ENCODE results near the gene PDLIM1. TPM values are rescaled to one million over a fixed set of nuclear protein-coding genes. Genes with fewer than 3 reads are reported as not detected.

PDLIM1 gene
- total and polyA plus RNA-seq, 10 of the 15 experiments (the other 5 are each of a cell fraction or from before 2014, with no cell fraction given), result 95.7 to 714 (median 309) TPM

DNA sequence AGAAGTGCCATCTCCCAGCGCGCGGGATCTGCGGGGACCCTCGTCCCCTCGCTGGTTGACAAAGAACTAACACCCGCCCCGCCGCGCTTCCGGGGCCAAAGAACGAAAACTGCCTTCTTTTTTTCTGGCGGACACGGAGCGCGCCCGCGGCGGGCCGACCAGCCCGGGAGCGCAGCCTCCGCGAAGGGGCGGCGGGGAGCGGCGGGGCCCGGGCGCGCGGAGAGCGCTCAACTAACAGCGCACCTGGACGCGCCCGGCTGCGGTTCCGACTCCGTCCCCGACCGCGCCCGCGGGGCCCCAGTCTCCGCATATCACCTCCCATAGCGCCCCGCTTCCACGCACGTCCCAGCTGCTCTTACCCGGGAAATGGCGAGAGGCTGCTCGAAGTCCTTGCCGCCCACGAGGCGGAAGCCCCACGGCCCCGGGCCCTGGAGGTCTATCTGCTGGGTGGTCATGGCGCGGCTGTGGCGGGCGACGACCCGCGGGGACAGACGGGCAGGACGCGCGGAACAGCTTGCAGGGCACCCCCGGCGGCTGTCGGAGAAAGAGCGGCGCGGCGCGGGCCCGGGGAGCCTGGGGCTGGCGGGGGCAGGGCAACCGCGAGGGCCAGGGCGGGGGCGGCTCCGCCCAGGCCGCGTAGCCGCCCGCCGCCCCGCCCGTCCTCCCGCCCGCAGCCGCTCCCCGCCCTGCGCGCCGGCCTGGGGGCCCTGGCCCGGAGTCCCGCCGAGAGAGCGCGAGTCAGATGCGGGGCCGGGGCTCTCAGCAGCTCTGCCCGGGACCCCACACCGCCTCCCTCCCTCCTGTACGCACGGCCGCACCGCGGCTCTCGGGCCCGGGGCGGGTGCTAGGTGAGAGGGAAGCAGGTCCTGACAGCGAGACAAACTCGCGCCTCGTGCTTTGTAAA is at the start of gene PDLIM1 (continued):
- TF ChIP-seq CHD2 (IDR thresholded peaks at IDR 0.05; ENCODE audit: borderline replicate concordance, low read depth, low read length) (peak; percentile 53; the same call in 1 of the 2 replicates), POLR2AphosphoS2 (IDR thresholded peaks at IDR 0.05; ENCODE audit: low read depth, low read length) (peak; percentile 85), CHD1 (IDR thresholded peaks at IDR 0.05; ENCODE audit: low read depth, low read length) (peak; percentile 55; the same call in 1 of the 2 replicates), SMARCA5 (IDR thresholded peaks at IDR 0.05) (peak; percentile 92), STAT1 (conservative IDR thresholded peaks at IDR 0.05) (0 out of 2 replicates have a peak, but pooled peaks have one; percentile 71), IRF4 (IDR thresholded peaks at IDR 0.05; ENCODE audit: low read depth, low read length) (no peak), CBX3 (IDR thresholded peaks at IDR 0.05; ENCODE audit: borderline replicate concordance, low read depth) (no peak), KLF5 (IDR thresholded peaks at IDR 0.05; ENCODE audit: partially characterized antibody) (peak; percentile 36), CEBPB (IDR thresholded peaks at IDR 0.05; ENCODE audit: borderline replicate concordance in 1 of 2, low read depth in 2 of 2, low read length in 2 of 2) (no peak), ZNF207 (IDR thresholded peaks at IDR 0.05; ENCODE audit: borderline replicate concordance) (0 out of 2 replicates have a peak, but pooled peaks have one; percentile 62), LARP7 (IDR thresholded peaks at IDR 0.05) (peak; percentile 91), POLR2A (IDR thresholded peaks at IDR 0.05; ENCODE audit: low read depth, low read length) (peak; percentile 96), POLR2AphosphoS5 (IDR thresholded peaks at IDR 0.05; ENCODE audit: low read length) (peak; percentile 69; the same call in 1 of the 2 replicates), EZH2 (IDR thresholded peaks at IDR 0.05; ENCODE audit: borderline replicate concordance, control insufficient read depth, low read depth, low read length) (no peak), FOS (IDR thresholded peaks at IDR 0.05; ENCODE audit: borderline replicate concordance, extremely low read depth, insufficient read length) (no peak), ZNF384 (IDR thresholded peaks at IDR 0.05; ENCODE audit: borderline replicate concordance, low read depth, low read length) (no peak), PRDM15 (CRISPR knock-in tag; IDR thresholded peaks at IDR 0.05) (no peak), NR2C2 (IDR thresholded peaks at IDR 0.05; ENCODE audit: borderline replicate concordance, control insufficient read depth, insufficient read length, low read depth) (no peak), RAD21 (IDR thresholded peaks at IDR 0.05; ENCODE audit: insufficient read depth, low read depth, low read length) (no peak), TCF7 (IDR thresholded peaks at IDR 0.05; ENCODE audit: borderline replicate concordance) (no peak)
- TF ChIP-seq, protein P1, sequence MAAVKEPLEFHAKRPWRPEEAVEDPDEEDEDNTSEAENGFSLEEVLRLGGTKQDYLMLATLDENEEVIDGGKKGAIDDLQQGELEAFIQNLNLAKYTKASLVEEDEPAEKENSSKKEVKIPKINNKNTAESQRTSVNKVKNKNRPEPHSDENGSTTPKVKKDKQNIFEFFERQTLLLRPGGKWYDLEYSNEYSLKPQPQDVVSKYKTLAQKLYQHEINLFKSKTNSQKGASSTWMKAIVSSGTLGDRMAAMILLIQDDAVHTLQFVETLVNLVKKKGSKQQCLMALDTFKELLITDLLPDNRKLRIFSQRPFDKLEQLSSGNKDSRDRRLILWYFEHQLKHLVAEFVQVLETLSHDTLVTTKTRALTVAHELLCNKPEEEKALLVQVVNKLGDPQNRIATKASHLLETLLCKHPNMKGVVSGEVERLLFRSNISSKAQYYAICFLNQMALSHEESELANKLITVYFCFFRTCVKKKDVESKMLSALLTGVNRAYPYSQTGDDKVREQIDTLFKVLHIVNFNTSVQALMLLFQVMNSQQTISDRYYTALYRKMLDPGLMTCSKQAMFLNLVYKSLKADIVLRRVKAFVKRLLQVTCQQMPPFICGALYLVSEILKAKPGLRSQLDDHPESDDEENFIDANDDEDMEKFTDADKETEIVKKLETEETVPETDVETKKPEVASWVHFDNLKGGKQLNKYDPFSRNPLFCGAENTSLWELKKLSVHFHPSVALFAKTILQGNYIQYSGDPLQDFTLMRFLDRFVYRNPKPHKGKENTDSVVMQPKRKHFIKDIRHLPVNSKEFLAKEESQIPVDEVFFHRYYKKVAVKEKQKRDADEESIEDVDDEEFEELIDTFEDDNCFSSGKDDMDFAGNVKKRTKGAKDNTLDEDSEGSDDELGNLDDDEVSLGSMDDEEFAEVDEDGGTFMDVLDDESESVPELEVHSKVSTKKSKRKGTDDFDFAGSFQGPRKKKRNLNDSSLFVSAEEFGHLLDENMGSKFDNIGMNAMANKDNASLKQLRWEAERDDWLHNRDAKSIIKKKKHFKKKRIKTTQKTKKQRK (IDR thresholded peaks at IDR 0.05; ENCODE audit: low read depth, low read length), result no peak

Measured in GM12878 (cell line).